ENCODE measurements around the gene BCKDK.

DNA sequence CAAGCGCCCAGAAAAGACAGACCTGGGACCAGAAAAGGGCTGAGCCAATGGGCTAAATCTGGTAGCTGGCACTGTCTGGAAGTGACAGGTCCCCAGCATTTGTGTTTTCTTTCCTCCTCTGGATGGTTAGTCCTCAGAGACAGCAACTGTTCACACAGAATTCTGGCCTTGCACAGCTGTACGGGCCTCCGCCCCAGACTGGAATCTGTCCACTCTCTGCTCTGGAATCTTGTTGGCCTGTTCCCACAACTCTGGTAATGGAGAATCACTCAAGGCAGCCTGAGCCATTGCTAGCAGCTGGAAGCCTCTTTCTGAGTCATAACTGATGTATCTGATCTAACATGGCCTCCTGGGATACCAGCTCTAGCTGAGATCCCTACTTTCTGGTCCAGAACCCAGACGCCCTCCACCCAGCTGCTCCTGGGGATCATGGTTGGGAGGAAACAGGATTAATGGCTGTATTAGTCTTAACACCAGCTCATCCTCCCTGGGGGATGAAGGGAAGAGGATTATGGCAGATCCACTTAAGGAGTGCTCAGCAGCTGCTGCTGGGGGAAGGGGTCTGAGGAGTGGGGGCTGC is 43.2 kb upstream of the BCKDK start:
- TF ChIP-seq CTCF (conservative IDR thresholded peaks at IDR 0.05; ENCODE audit: low read depth, low read length) (no peak), EZH2 (IDR thresholded peaks at IDR 0.05; ENCODE audit: low read length, unreplicated experiment) (no peak)
